HEK293T (cell line): Measurements from ENCODE around the gene PREX1.
A peak's percentile ranks its signal among the peaks of the same experiment; 100 is the strongest.

Experiments
- CTCF ChIA-PET: fragments of 350-600 bp; formaldehyde crosslinking; extraction: SDS; loops from one replicate; lab custom pipeline; 2021; ENCODE audit warnings: antibody characterized with exemption, inconsistent platforms; lab: Yijun Ruan, JAX
- POLR2A ChIA-PET: fragments of 350-600 bp; formaldehyde crosslinking; extraction: SDS; loops from one replicate; lab custom pipeline; 2020; ENCODE audit warnings: antibody characterized with exemption, inconsistent platforms; lab: Yijun Ruan, JAX
- DNase-seq: peaks from one replicate; pipeline ENCODE4 v3.0.0; 2012; ENCODE audit warnings: mixed read lengths; ENCODE audit errors: extremely low spot score
- ARNT ChIP-seq: fragments of 450-650 bp; IDR thresholded peaks from 2 replicates; pipeline ENCODE4 v1.6.1; 2017; ENCODE audit warnings: mild to moderate bottlenecking
- BHLHE40 ChIP-seq: fragments of 450-650 bp; IDR thresholded peaks from 2 replicates; pipeline ENCODE4 v1.6.1; 2016; ENCODE audit warnings: mild to moderate bottlenecking, moderate library complexity, borderline replicate concordance
- CTBP1 ChIP-seq: fragments of 450-650 bp; IDR thresholded peaks from 2 replicates; pipeline ENCODE4 v1.6.1; 2016; ENCODE audit warnings: borderline replicate concordance
- ELF4 ChIP-seq: fragments of 450-650 bp; IDR thresholded peaks from 2 replicates; pipeline ENCODE4 v1.6.1; 2017; ENCODE audit warnings: antibody characterized with exemption
- FOXA1 ChIP-seq: fragments of 450-650 bp; IDR thresholded peaks from 2 replicates; pipeline ENCODE4 v1.6.1; 2016; ENCODE audit warnings: mild to moderate bottlenecking
- FOXK2 ChIP-seq: fragments of 450-650 bp; IDR thresholded peaks from 2 replicates; pipeline ENCODE4 v1.6.1; 2016; ENCODE audit warnings: mild to moderate bottlenecking
- FOXM1 ChIP-seq: fragments of 450-650 bp; IDR thresholded peaks from 2 replicates; pipeline ENCODE4 v1.6.1; 2017; ENCODE audit warnings: mild to moderate bottlenecking, borderline replicate concordance
- HDGF ChIP-seq: fragments of 450-650 bp; IDR thresholded peaks from 2 replicates; pipeline ENCODE4 v1.6.1; 2017; ENCODE audit warnings: antibody characterized with exemption, borderline replicate concordance
- L3MBTL2 ChIP-seq: fragments of 450-650 bp; conservative IDR thresholded peaks from 2 replicates; pipeline ENCODE4 v1.6.1; 2016; ENCODE audit warnings: mild to moderate bottlenecking
- LEF1 ChIP-seq: fragments of 450-650 bp; IDR thresholded peaks from 2 replicates; pipeline ENCODE4 v1.6.1; 2017; ENCODE audit warnings: mild to moderate bottlenecking, borderline replicate concordance
- NFRKB ChIP-seq: fragments of 450-650 bp; IDR thresholded peaks from 2 replicates; pipeline ENCODE4 v1.6.1; 2016; ENCODE audit warnings: mild to moderate bottlenecking, moderate library complexity
- PKNOX1 ChIP-seq: fragments of 450-650 bp; IDR thresholded peaks from 2 replicates; pipeline ENCODE4 v1.6.1; 2016
- SP1 ChIP-seq: fragments of 450-650 bp; IDR thresholded peaks from 2 replicates; pipeline ENCODE4 v1.6.1; 2017
- SUZ12 ChIP-seq: fragments of 450-650 bp; IDR thresholded peaks from 2 replicates; pipeline ENCODE4 v1.6.1; 2016; ENCODE audit warnings: mild to moderate bottlenecking
- TARDBP ChIP-seq: fragments of 450-650 bp; IDR thresholded peaks from 2 replicates; pipeline ENCODE4 v1.6.1; 2016
- ZNF384 ChIP-seq: fragments of 450-650 bp; IDR thresholded peaks from 2 replicates; pipeline ENCODE4 v1.6.1; 2016

PREX1 gene

GRCh38 chr20:48849779-48850178, 22.0 kb upstream of the PREX1 start:
- POLR2A ChIA-PET, result interaction anchor here (1.3 kb wide), 1 partner anchor 21 kb away, joined by 4 read pairs; no protein-coding TSS in a partner anchor
- CTCF ChIA-PET, result no interaction called here
- no peak for TF ChIP-seq FOXM1
- TF ChIP-seq NFRKB, result no peak
- no peak for TF ChIP-seq FOXK2
- TF ChIP-seq SUZ12, result no peak
- no peak for TF ChIP-seq ARNT
- TF ChIP-seq FOXA1, result no peak
- TF ChIP-seq L3MBTL2, result no peak
- no peak for TF ChIP-seq BHLHE40
- TF ChIP-seq CTBP1, result no peak
- TF ChIP-seq ELF4, result no peak
- TF ChIP-seq PKNOX1, result no peak
- TF ChIP-seq ZNF384, result no peak
- no peak for TF ChIP-seq SP1
- TF ChIP-seq HDGF, result no peak
- TF ChIP-seq LEF1, result no peak
- no peak for DNase-seq

- TF ChIP-seq ARNT (no peak), PKNOX1 (no peak), NFRKB (no peak), FOXA1 (no peak), FOXM1 (no peak), ZNF384 (no peak), BHLHE40 (no peak), ELF4 (no peak), TARDBP (no peak), FOXK2 (no peak), HDGF (no peak), SUZ12 (no peak), CTBP1 (no peak), SP1 (no peak), LEF1 (no peak), L3MBTL2 (no peak)
- no peak for DNase-seq
- ChIA-PET CTCF (no interaction called here), POLR2A (interaction anchor here (1.3 kb wide), 1 partner anchor 21 kb away, joined by 4 read pairs; no protein-coding TSS in a partner anchor)
Measured at GRCh38 chr20:48849299-48849698, 21.5 kb upstream of the PREX1 start.

- POLR2A ChIA-PET, result no interaction called here
- CTCF ChIA-PET, result interaction anchor here (0.7 kb wide), 1 partner anchor 34 kb away, joined by 3 read pairs; no protein-coding TSS in a partner anchor
- TF ChIP-seq LEF1 (no peak), L3MBTL2 (no peak), SUZ12 (no peak), NFRKB (no peak), SP1 (no peak), BHLHE40 (no peak), HDGF (no peak), TARDBP (no peak), FOXM1 (no peak), ELF4 (no peak), FOXA1 (no peak), ZNF384 (no peak), CTBP1 (no peak)
- no peak for DNase-seq
Measured at GRCh38 chr20:48847498-48848205, 19.9 kb upstream of the PREX1 start.

GRCh38 chr20:48846516-48847492, 19.0 kb upstream of the PREX1 start:
- POLR2A ChIA-PET, result no interaction called here
- CTCF ChIA-PET, result no interaction called here
- DNase-seq, result no peak
- no peak for TF ChIP-seq ZNF384
- TF ChIP-seq L3MBTL2, result peak; percentile 94

- no peak for DNase-seq
- ChIA-PET POLR2A (no interaction called here), CTCF (no interaction called here)
- TF ChIP-seq ZNF384, result no peak
- no peak for TF ChIP-seq BHLHE40
- TF ChIP-seq CTBP1, result no peak
- no peak for TF ChIP-seq SP1
- no peak for TF ChIP-seq PKNOX1
- no peak for TF ChIP-seq ARNT
- TF ChIP-seq LEF1, result no peak
- no peak for TF ChIP-seq ELF4
- no peak for TF ChIP-seq FOXM1
Measured at GRCh38 chr20:48845721-48846306, 18.0 kb upstream of the PREX1 start.
